GM21786 (cell line): ENCODE data around the gene MSI2.
A peak's percentile ranks its signal among the peaks of the same experiment; 100 is the strongest.

Source experiments
- ATAC-seq: cut with Tn5 transposase; IDR thresholded peaks from one replicate; pipeline ENCODE4 v1.9.1; 2021; ENCODE audit not compliant: unreplicated experiment

The MSI2 gene

GRCh38 chr17:57269052-57269451, 12.7 kb downstream of the MSI2 start:
- no peak for ATAC-seq

- ATAC-seq: no peak
These were observed 13.4 kb downstream of the MSI2 start for GRCh38 chr17:57269598-57270255.

DNA sequence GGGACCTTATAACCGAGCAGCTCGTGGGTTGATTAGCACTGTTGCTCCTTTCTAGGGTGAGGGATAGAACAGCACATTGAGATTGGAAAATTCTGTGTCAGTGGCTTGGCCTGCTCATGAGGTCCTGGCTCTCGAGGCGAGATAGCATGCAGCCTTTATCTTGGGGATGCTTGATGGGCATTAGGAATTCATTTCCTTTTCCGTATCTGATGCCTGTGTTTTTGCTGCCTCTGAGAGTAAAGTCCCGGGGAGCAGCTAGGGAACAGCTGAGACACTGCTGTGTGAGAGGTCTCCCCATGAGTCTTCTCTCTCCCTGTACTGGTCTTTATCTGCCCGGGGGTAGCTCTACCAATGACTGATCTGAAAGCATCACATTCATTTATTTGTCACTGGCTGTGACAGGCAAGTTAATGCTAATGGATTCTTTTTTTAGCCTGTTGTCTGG, 14.5 kb downstream of the MSI2 start:
- ATAC-seq: no peak

- no peak for ATAC-seq
These were observed 15.5 kb downstream of the MSI2 start for GRCh38 chr17:57271821-57272220.

DNA sequence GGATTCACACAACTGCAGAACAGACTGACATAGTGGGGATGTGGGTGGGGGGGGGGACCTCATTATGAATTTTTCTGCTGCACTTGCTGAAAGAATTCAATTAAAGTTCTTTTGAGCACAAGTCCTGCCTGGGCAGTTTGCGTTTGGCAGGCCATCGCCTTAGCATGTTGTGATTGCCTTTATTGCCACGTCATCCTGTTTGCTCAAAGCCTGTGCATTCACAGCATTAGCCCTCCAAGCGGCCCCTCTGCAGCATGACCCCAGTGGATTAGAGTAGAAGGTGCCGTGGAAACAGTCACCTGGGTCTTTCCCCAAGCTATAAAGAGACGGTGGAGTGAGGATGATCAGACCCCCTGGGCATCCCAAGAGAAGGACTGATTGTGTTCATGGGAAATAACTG, 17.2 kb downstream of the MSI2 start:
- no peak for ATAC-seq

- ATAC-seq: no peak
These were observed 17.8 kb downstream of the MSI2 start for GRCh38 chr17:57274162-57274561.

GRCh38 chr17:57275071-57275764, 18.9 kb downstream of the MSI2 start:
- no peak for ATAC-seq

DNA sequence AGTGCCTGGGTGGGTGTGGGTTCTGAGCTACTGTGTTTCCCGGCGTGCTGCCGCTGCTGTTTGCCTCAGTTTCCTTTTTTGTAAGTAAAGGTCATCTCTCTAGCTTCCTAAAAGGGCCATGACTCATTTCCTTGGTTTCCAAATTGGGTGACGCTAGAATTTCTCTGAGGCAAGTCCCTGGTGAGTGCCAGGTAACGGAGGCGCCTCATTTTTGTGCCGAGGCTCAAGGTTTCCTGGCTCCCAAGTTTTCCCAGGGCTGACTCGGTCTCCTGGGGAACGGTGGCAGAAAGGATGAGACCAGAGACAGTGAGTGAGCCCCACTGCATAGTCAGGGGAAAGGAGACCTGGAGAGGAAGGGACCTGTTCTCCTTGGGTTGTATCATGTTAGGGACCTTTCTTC, 20.3 kb downstream of the MSI2 start:
- ATAC-seq: no peak

DNA sequence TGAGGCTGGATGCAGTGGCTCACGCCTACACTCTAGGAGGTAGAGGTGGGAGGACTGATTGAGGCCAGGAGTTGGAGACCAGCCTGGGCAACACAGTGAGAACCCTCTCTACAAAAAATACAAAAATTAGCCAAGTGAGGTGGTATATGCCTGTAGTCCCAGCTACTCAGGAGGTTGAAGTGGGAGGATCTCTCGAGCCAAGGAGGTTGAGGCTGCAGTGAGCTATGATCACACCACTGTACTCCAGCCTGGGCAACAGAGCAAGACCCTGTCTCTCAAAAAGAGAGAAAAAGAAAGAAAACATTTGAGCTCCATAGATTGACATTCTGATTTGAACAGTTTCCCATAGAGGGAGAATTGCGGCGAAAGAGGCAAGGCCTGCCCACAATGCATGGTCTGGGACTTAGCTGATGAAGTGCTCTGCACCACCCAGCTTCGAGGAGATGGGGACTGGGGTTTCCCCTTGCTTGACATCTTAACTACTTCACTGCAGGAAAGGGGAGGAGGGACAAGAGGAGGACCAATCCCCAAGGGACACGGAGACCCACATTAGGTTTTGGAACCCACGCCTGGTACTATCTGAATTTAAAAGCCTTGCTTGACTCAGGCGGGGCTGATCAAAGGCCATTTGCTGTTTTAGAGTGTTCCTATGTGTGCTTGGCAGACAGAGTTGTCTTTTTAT, 21.7 kb downstream of the MSI2 start:
- ATAC-seq: no peak

DNA sequence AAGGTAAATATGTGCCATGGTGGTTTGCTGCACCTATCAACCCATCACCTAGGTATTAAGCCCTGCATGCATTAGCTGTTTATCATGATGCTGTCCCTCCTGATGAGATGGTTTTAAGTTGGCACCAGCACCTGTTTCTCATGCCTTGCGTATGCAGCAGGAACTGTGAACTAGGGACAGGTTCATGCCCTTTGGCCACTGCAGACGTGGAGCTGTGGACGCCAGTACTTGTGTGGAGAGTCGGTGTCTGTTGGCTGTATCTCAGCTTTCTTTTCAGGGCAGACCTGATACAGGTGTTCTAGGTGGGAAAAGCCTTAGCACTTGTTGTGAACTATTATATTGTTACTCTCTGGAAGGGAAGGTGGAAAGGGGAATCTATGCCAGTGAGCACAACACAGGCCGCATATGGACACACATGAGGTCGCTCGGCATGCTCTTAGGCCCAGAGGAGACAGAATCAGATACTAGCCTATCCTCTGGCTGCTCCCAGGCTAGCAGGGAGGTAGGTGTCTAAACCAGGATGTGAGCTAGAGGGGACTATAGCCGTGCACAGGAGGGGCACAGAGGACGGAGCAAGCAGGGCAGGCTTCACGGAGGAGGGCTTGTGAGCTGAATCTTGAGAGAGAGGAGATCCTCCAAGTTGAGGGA, 22.5 kb downstream of the MSI2 start:
- ATAC-seq: no peak

GRCh38 chr17:57279432-57279831, 23.1 kb downstream of the MSI2 start:
- no peak for ATAC-seq

GRCh38 chr17:57281887-57282286, 25.6 kb downstream of the MSI2 start:
- ATAC-seq: no peak

GRCh38 chr17:57282296-57282695, 26.0 kb downstream of the MSI2 start:
- ATAC-seq: no peak

- ATAC-seq: no peak
These were observed 27.1 kb downstream of the MSI2 start for GRCh38 chr17:57283203-57283971.

- peak; percentile 19 for ATAC-seq
These were observed 28.3 kb downstream of the MSI2 start for GRCh38 chr17:57284583-57284982.

- peak; percentile 63 for ATAC-seq
These were observed 28.8 kb downstream of the MSI2 start for GRCh38 chr17:57284984-57285646.

GRCh38 chr17:57285701-57286100, 29.4 kb downstream of the MSI2 start:
- no peak for ATAC-seq

DNA sequence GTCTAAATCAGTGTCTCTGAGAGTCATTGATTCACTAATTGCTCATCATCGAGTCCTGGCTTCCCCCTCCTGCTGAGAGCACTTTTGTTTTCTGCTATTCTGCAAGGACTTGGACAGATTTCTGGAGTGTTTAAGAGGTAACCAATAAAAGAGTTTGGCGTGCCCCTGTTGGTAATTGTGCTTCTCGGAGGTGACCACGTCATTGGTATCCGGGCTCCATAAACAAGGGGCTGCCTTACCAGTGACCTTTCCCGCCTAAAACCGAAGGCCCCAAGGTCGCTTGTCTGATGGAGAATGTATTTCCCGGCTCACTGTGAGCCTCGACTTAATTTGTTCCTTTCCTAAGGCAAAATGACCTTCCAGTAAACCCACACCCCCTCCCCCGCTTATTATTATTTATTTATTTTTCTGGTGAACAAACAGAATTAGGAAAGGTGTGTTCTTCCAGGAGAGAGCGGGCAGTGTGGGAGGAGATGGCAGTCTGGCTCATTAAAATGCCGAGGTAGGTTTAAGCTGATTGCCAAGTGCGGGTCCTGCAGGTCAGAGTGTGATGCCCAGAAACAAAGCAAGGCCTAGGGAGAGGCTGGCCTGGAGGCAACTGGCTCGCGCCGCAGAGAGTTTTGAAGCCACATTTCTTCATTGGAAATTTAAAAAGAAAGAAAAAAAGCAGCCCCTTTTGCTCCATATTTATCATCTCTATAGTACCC, 30.2 kb downstream of the MSI2 start:
- no peak for ATAC-seq

- no peak for ATAC-seq
These were observed 31.9 kb downstream of the MSI2 start for GRCh38 chr17:57288040-57288772.
